ENCODE data around the gene HCK.

The HCK gene

GRCh38 chr20:32130352-32130751 lies 78.3 kb downstream of the HCK start:
- no peaks in the 10 kb centered on the region for H3K9me3 ChIP-seq (ENCODE audit: control insufficient read depth, low read length)
- 100% methylated on average over 2 of the region's 2 CpGs; no CpG with 5 or more reads in 1 of the 2 experiments for WGBS, 2 experiments (ENCODE audit: insufficient coverage in 2 of 2)
- peaks cover 31% of the 10 kb centered on the region for H3K36me3 ChIP-seq (ENCODE audit: control insufficient read depth, insufficient read depth, low read length)
- H3K4me3 ChIP-seq (ENCODE audit: extremely low read depth, insufficient read depth, low read length, poor library complexity, severe bottlenecking), result no peak overlapping the region
- no peak overlapping the region for H3K27ac ChIP-seq (ENCODE audit: low read depth, low read length, severe bottlenecking)
- H3K4me1 ChIP-seq (ENCODE audit: control insufficient read depth, insufficient read depth, low read length, poor library complexity, severe bottlenecking), result no peaks in the 10 kb centered on the region

- 100% methylated on average over 2 of the region's 2 CpGs for WGBS, 2 experiments (ENCODE audit: insufficient coverage in 2 of 2)
- H3K9me3 ChIP-seq (ENCODE audit: control insufficient read depth, low read length), result no peaks in the 10 kb centered on the region
- no peak overlapping the region for H3K4me3 ChIP-seq (ENCODE audit: extremely low read depth, insufficient read depth, low read length, poor library complexity, severe bottlenecking)
- H3K4me1 ChIP-seq (ENCODE audit: control insufficient read depth, insufficient read depth, low read length, poor library complexity, severe bottlenecking), result no peaks in the 10 kb centered on the region
- peaks cover 32% of the 10 kb centered on the region for H3K36me3 ChIP-seq (ENCODE audit: control insufficient read depth, insufficient read depth, low read length)
- no peak overlapping the region for H3K27ac ChIP-seq (ENCODE audit: low read depth, low read length, severe bottlenecking)
These were observed 78.9 kb downstream of the HCK start for GRCh38 chr20:32130965-32131364.

GRCh38 chr20:32132911-32133549 lies 81.0 kb downstream of the HCK start:
- Histone ChIP-seq H3K36me3 (ENCODE audit: control insufficient read depth, insufficient read depth, low read length) (peaks cover 52% of the 10 kb centered on the region), H3K27ac (ENCODE audit: low read depth, low read length, severe bottlenecking) (no peak overlapping the region), H3K4me1 (ENCODE audit: control insufficient read depth, insufficient read depth, low read length, poor library complexity, severe bottlenecking) (no peaks in the 10 kb centered on the region), H3K9me3 (ENCODE audit: control insufficient read depth, low read length) (no peaks in the 10 kb centered on the region), H3K4me3 (ENCODE audit: extremely low read depth, insufficient read depth, low read length, poor library complexity, severe bottlenecking) (no peak overlapping the region)
- WGBS, 2 experiments (ENCODE audit: insufficient coverage in 2 of 2), result 97 to 100% methylated on average over 4 to 7 of the region's 10 CpGs

- H3K27ac ChIP-seq (ENCODE audit: low read depth, low read length, severe bottlenecking), result no peak overlapping the region
- no peaks in the 10 kb centered on the region for H3K9me3 ChIP-seq (ENCODE audit: control insufficient read depth, low read length)
- no peaks in the 10 kb centered on the region for H3K4me1 ChIP-seq (ENCODE audit: control insufficient read depth, insufficient read depth, low read length, poor library complexity, severe bottlenecking)
- 100% methylated on average over 3 to 4 of the region's 5 CpGs for WGBS, 2 experiments (ENCODE audit: insufficient coverage in 2 of 2)
- no peak overlapping the region for H3K4me3 ChIP-seq (ENCODE audit: extremely low read depth, insufficient read depth, low read length, poor library complexity, severe bottlenecking)
- peaks cover 57% of the 10 kb centered on the region for H3K36me3 ChIP-seq (ENCODE audit: control insufficient read depth, insufficient read depth, low read length)
These were observed 82.0 kb downstream of the HCK start for GRCh38 chr20:32134026-32134425.

GRCh38 chr20:32135983-32136515 lies 84.0 kb downstream of the HCK start:
- Histone ChIP-seq H3K4me1 (ENCODE audit: control insufficient read depth, insufficient read depth, low read length, poor library complexity, severe bottlenecking) (no peaks in the 10 kb centered on the region), H3K36me3 (ENCODE audit: control insufficient read depth, insufficient read depth, low read length) (peaks cover 67% of the 10 kb centered on the region), H3K27ac (ENCODE audit: low read depth, low read length, severe bottlenecking) (no peak overlapping the region), H3K4me3 (ENCODE audit: extremely low read depth, insufficient read depth, low read length, poor library complexity, severe bottlenecking) (no peak overlapping the region), H3K9me3 (ENCODE audit: control insufficient read depth, low read length) (no peaks in the 10 kb centered on the region)
- WGBS, 2 experiments (ENCODE audit: insufficient coverage in 2 of 2), result 95 to 100% methylated on average over 1 to 2 of the region's 3 CpGs

GRCh38 chr20:32138921-32139320 lies 86.9 kb downstream of the HCK start:
- 95 to 97% methylated on average over 7 of the region's 8 CpGs for WGBS, 2 experiments (ENCODE audit: insufficient coverage in 2 of 2)
- Histone ChIP-seq H3K9me3 (ENCODE audit: control insufficient read depth, low read length) (no peaks in the 10 kb centered on the region), H3K4me3 (ENCODE audit: extremely low read depth, insufficient read depth, low read length, poor library complexity, severe bottlenecking) (no peak overlapping the region), H3K4me1 (ENCODE audit: control insufficient read depth, insufficient read depth, low read length, poor library complexity, severe bottlenecking) (no peaks in the 10 kb centered on the region), H3K27ac (ENCODE audit: low read depth, low read length, severe bottlenecking) (no peak overlapping the region), H3K36me3 (ENCODE audit: control insufficient read depth, insufficient read depth, low read length) (peaks cover 79% of the 10 kb centered on the region)

- WGBS, 2 experiments (ENCODE audit: insufficient coverage in 2 of 2), result 91 to 97% methylated on average over 3 of the region's 3 CpGs
- Histone ChIP-seq H3K4me1 (ENCODE audit: control insufficient read depth, insufficient read depth, low read length, poor library complexity, severe bottlenecking) (no peaks in the 10 kb centered on the region), H3K4me3 (ENCODE audit: extremely low read depth, insufficient read depth, low read length, poor library complexity, severe bottlenecking) (no peak overlapping the region), H3K27ac (ENCODE audit: low read depth, low read length, severe bottlenecking) (no peak overlapping the region), H3K9me3 (ENCODE audit: control insufficient read depth, low read length) (no peaks in the 10 kb centered on the region), H3K36me3 (ENCODE audit: control insufficient read depth, insufficient read depth, low read length) (peaks cover 88% of the 10 kb centered on the region)
These were observed 87.9 kb downstream of the HCK start for GRCh38 chr20:32139947-32140346.

- Histone ChIP-seq H3K9me3 (ENCODE audit: control insufficient read depth, low read length) (no peaks in the 10 kb centered on the region), H3K36me3 (ENCODE audit: control insufficient read depth, insufficient read depth, low read length) (peaks cover 95% of the 10 kb centered on the region), H3K4me3 (ENCODE audit: extremely low read depth, insufficient read depth, low read length, poor library complexity, severe bottlenecking) (no peak overlapping the region), H3K4me1 (ENCODE audit: control insufficient read depth, insufficient read depth, low read length, poor library complexity, severe bottlenecking) (no peaks in the 10 kb centered on the region), H3K27ac (ENCODE audit: low read depth, low read length, severe bottlenecking) (no peak overlapping the region)
- WGBS, 2 experiments (ENCODE audit: insufficient coverage in 2 of 2), result 90 to 100% methylated on average over 2 to 3 of the region's 4 CpGs
These were observed 88.6 kb downstream of the HCK start for GRCh38 chr20:32140603-32141002.

- Histone ChIP-seq H3K4me1 (ENCODE audit: control insufficient read depth, insufficient read depth, low read length, poor library complexity, severe bottlenecking) (no peaks in the 10 kb centered on the region), H3K9me3 (ENCODE audit: control insufficient read depth, low read length) (no peaks in the 10 kb centered on the region), H3K36me3 (ENCODE audit: control insufficient read depth, insufficient read depth, low read length) (peaks cover 95% of the 10 kb centered on the region), H3K27ac (ENCODE audit: low read depth, low read length, severe bottlenecking) (no peak overlapping the region), H3K4me3 (ENCODE audit: extremely low read depth, insufficient read depth, low read length, poor library complexity, severe bottlenecking) (no peak overlapping the region)
- 92 to 97% methylated on average over 21 of the region's 21 CpGs for WGBS, 2 experiments (ENCODE audit: insufficient coverage in 2 of 2)
These were observed 89.5 kb downstream of the HCK start for GRCh38 chr20:32141465-32141980.

GRCh38 chr20:32142088-32142487 lies 90.0 kb downstream of the HCK start:
- 80 to 100% methylated on average over 1 to 2 of the region's 5 CpGs for WGBS, 2 experiments (ENCODE audit: insufficient coverage in 2 of 2)
- Histone ChIP-seq H3K4me1 (ENCODE audit: control insufficient read depth, insufficient read depth, low read length, poor library complexity, severe bottlenecking) (no peaks in the 10 kb centered on the region), H3K4me3 (ENCODE audit: extremely low read depth, insufficient read depth, low read length, poor library complexity, severe bottlenecking) (no peak overlapping the region), H3K9me3 (ENCODE audit: control insufficient read depth, low read length) (no peaks in the 10 kb centered on the region), H3K27ac (ENCODE audit: low read depth, low read length, severe bottlenecking) (no peak overlapping the region), H3K36me3 (ENCODE audit: control insufficient read depth, insufficient read depth, low read length) (peaks cover 95% of the 10 kb centered on the region)

GRCh38 chr20:32142991-32143390 lies 90.9 kb downstream of the HCK start:
- no peak overlapping the region for H3K27ac ChIP-seq (ENCODE audit: low read depth, low read length, severe bottlenecking)
- H3K9me3 ChIP-seq (ENCODE audit: control insufficient read depth, low read length), result no peaks in the 10 kb centered on the region
- H3K36me3 ChIP-seq (ENCODE audit: control insufficient read depth, insufficient read depth, low read length), result peaks cover 95% of the 10 kb centered on the region
- 88 to 98% methylated on average over 5 to 14 of the region's 15 CpGs for WGBS, 2 experiments (ENCODE audit: insufficient coverage in 2 of 2)
- H3K4me3 ChIP-seq (ENCODE audit: extremely low read depth, insufficient read depth, low read length, poor library complexity, severe bottlenecking), result no peak overlapping the region
- no peaks in the 10 kb centered on the region for H3K4me1 ChIP-seq (ENCODE audit: control insufficient read depth, insufficient read depth, low read length, poor library complexity, severe bottlenecking)
